Activated CD8-positive, alpha-beta memory T cell treated with anti-CD3 and anti-CD28 coated beads for 48 hours (primary cell): ENCODE data around the gene RC3H2.

Experiments
- DNase-seq, 3 experiments: peaks; one replicate each; pipeline ENCODE4 v3.0.0-alpha.2; 2020; ENCODE audit warnings: low read depth in 2 of 3, low spot score in 2 of 3

Gene RC3H2

GRCh38 chr9:122807271-122807900 lies 97.8 kb downstream of the RC3H2 start:
- peak in 2 of 3 experiments; percentile 8 to 33 for DNase-seq

GRCh38 chr9:122806661-122807060 lies 98.5 kb downstream of the RC3H2 start:
- no peak for DNase-seq

GRCh38 chr9:122800066-122801060 lies 104.8 kb downstream of the RC3H2 start, which contains the start of gene OR1K1:
Gene OR1K1 (plus strand): TSS chr9:122800123. CDS start chr9:122800123, 0 bp downstream.
- DNase-seq = no peak

GRCh38 chr9:122797316-122798063 lies 107.7 kb downstream of the RC3H2 start:
- DNase-seq = no peak
